Endothelial cell of umbilical vein (primary cell): ENCODE data around the gene CBLIF.

ENCODE experiments used
- EZH2 ChIP-seq: IDR thresholded peaks from 2 replicates; pipeline ENCODE4 v1.6.1; 2012; ENCODE audit warnings: borderline replicate concordance, low read depth, mild to moderate bottlenecking, moderate library complexity, low read length, inconsistent platforms; ENCODE audit not compliant: severe bottlenecking
- FOS ChIP-seq: IDR thresholded peaks from 2 replicates; pipeline ENCODE4 v1.6.1; 2011; ENCODE audit warnings: mild to moderate bottlenecking, low read length, moderate library complexity, borderline replicate concordance; ENCODE audit not compliant: insufficient read depth
- MAX ChIP-seq: IDR thresholded peaks from 2 replicates; pipeline ENCODE4 v1.6.1; 2011; ENCODE audit not compliant: insufficient read depth, insufficient read length
- MYC ChIP-seq: IDR thresholded peaks from one replicate; pipeline ENCODE4 v1.6.1; 2011; ENCODE audit warnings: mild to moderate bottlenecking, low read depth, low read length
- POLR2A ChIP-seq: IDR thresholded peaks from 2 replicates; pipeline ENCODE4 v1.6.1; 2012; ENCODE audit warnings: low read depth, mild to moderate bottlenecking, control low read depth, low read length
- POLR2AphosphoS5 ChIP-seq: IDR thresholded peaks from 2 replicates; pipeline ENCODE4 v1.6.1; 2012; ENCODE audit warnings: low read depth, mild to moderate bottlenecking, control low read depth, low read length, moderate library complexity; ENCODE audit not compliant: insufficient read depth
- TF ChIP-seq, protein P1 (sequence below), 2 donors: IDR thresholded peaks; 1 replicate in 1 of 2; 2 replicates in 1 of 2; pipeline ENCODE4 v1.5.1; 2011; ENCODE audit warnings: low read length in 2 of 2, mild to moderate bottlenecking in 2 of 2, moderate library complexity in 2 of 2, control low read depth in 1 of 2, inconsistent platforms in 1 of 2, low read depth in 1 of 2; ENCODE audit not compliant: insufficient read depth in 1 of 2; ENCODE audit errors: extremely low read depth in 1 of 2

- TF ChIP-seq, protein P1, sequence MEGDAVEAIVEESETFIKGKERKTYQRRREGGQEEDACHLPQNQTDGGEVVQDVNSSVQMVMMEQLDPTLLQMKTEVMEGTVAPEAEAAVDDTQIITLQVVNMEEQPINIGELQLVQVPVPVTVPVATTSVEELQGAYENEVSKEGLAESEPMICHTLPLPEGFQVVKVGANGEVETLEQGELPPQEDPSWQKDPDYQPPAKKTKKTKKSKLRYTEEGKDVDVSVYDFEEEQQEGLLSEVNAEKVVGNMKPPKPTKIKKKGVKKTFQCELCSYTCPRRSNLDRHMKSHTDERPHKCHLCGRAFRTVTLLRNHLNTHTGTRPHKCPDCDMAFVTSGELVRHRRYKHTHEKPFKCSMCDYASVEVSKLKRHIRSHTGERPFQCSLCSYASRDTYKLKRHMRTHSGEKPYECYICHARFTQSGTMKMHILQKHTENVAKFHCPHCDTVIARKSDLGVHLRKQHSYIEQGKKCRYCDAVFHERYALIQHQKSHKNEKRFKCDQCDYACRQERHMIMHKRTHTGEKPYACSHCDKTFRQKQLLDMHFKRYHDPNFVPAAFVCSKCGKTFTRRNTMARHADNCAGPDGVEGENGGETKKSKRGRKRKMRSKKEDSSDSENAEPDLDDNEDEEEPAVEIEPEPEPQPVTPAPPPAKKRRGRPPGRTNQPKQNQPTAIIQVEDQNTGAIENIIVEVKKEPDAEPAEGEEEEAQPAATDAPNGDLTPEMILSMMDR (IDR thresholded peaks at IDR 0.05; ENCODE audit: extremely low read depth in 1 of 2, insufficient read depth in 1 of 2, low read depth in 1 of 2, low read length in 2 of 2), result no peak
- TF ChIP-seq MAX (no peak), POLR2AphosphoS5 (no peak), FOS (no peak), EZH2 (no peak), POLR2A (no peak), MYC (no peak)
Observed at GRCh38 chr11:59813364-59813763, 31.9 kb downstream of the CBLIF start.
